HG03469 (cell line): ENCODE data around the gene SMTNL2.
"Not testable (repeated sequence)": the region's sequence is repeated elsewhere in the genome, so short reads cannot be mapped to it uniquely, and the experiment has no call there.

ENCODE experiments used
- ATAC-seq: cut with Tn5 transposase; IDR thresholded peaks from one replicate; pipeline ENCODE4 v1.9.1; 2021; ENCODE audit warnings: mild to moderate bottlenecking, moderate library complexity, moderate number of reproducible peaks; ENCODE audit not compliant: unreplicated experiment

The SMTNL2 gene

GRCh38 chr17:4583206-4583605, 1.1 kb upstream of the SMTNL2 start:
- no peak for ATAC-seq

DNA sequence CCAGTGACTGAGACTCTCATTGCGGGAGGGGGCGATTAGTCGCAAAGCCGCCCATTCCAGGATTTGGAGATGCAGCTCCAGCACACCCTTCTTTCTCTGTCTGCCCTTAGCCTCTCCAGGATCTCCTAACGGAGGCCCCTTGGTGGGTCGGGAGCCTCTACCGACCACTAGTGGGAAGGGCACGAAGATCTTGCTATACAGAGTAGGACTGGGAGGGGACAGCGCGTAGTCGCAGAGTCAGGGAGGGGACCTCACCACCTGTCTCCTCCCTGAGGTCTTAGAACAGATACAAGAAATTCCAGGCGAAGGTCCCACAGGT, 588 bp upstream of the SMTNL2 start:
- no peak for ATAC-seq

GRCh38 chr17:4584917-4585637, 748 bp downstream of the SMTNL2 start:
- ATAC-seq: no peak

DNA sequence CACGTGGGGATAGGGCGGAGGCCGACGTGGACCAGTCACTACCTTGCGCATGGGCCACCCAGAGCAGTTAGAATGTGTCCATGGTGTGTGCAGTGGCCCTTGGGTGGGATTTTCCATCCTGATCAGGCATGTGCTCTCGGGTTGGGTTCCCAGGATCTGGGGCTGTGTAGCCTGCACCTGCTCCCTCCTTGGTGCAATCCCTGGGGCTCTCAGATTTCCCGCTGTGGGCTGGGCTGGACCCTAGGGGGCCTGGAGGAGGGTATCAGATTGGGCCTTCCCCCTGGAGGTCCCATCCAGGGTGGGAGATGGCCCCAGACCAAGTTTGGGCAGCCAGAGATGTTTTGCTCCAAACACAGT, 1.3 kb downstream of the SMTNL2 start:
- ATAC-seq: no peak

GRCh38 chr17:4586043-4586442, 1.7 kb downstream of the SMTNL2 start:
- ATAC-seq: no peak

GRCh38 chr17:4587195-4587594, 2.9 kb downstream of the SMTNL2 start:
- no peak for ATAC-seq

GRCh38 chr17:4587803-4588202, 3.5 kb downstream of the SMTNL2 start:
- no peak for ATAC-seq

- ATAC-seq: no peak
These were observed 4.1 kb downstream of the SMTNL2 start for GRCh38 chr17:4588391-4588790.

GRCh38 chr17:4588898-4589625, 4.7 kb downstream of the SMTNL2 start:
- ATAC-seq: no peak

- ATAC-seq: not testable (repeated sequence)
These were observed 5.7 kb downstream of the SMTNL2 start for GRCh38 chr17:4590042-4590441.

- no peak for ATAC-seq
These were observed 6.7 kb downstream of the SMTNL2 start for GRCh38 chr17:4590981-4591453.

- ATAC-seq: no peak
These were observed 7.2 kb downstream of the SMTNL2 start for GRCh38 chr17:4591529-4591928.

DNA sequence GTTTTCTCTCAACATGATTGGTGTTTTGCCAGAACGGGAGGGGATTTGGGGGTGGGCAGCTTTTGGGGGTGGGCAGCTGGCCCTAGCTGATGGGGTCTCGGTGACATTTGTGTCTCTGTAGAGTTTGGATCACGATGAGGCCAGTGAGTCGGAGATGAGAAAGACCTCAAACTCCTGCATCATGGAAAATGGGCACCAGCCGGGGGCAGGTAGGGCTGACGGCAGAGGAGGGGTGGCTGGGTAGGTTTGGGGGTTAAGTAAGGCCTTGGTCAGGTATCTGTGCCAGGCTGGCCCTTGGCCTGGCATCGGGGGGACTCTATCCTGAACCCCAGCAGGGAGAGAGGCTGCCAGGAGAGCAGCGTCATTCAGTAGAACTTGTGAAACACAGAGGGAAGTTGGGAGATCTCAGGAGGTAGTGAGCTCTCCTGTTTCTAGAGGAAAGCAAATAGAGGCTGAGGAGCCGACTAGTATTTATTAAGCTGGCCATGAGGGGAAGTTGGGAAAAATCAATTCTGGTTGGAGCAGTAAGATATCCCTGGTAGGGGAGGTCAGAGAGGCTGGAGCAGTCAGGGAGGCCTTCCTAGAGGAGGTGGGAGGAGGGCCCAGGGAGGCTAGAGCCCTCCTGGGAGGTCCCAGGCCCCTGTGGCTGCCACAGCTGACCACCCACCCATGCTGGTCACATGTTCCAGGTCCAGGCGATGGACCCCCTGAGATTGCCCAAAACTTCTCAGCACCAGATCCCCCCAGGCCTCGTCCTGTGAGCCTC, 8.1 kb downstream of the SMTNL2 start:
- no peak for ATAC-seq

DNA sequence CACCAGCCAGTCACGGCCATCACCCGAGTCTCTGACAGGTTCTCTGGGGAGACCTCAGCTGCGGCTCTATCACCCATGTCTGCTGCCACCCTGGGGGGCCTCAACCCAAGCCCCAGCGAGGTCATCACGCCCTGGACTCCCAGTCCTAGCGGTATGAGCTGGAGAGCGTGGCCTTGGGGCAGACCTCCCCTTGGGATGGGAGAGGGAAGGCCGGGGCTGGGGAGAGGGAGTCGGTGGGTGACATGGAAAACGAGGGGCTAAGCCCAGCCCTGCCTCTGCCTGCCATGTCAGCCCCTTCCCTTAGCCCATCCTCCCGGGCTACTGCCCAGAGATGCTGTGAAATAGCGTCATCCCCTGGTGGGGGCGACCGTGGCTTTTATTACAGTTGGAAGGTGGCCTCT, 8.7 kb downstream of the SMTNL2 start:
- ATAC-seq: no peak

DNA sequence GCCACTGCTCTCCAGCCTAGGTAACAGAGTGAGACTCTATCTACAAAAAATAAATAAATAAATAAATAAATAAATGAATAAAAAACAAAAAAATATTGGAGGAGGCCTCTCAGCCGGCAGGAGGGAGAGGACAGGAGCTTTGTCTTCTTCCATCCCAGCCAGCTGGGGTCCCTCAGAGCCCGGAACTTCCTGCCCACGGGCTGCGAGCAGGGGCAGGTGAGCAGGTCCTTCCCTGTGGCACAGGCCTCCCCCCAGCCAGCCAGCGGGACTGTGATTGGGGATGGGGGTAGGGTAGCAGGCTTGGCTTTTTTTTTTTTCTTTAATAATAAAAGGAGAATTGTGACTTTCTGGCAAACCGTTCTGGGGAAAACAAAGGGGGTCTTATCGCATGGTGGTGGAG, 10.1 kb downstream of the SMTNL2 start:
- ATAC-seq: no peak

GRCh38 chr17:4594931-4595684, 10.8 kb downstream of the SMTNL2 start:
- no peak for ATAC-seq

GRCh38 chr17:4595685-4596342, 11.5 kb downstream of the SMTNL2 start:
- not testable (repeated sequence) for ATAC-seq

- ATAC-seq: no peak
These were observed 12.5 kb downstream of the SMTNL2 start for GRCh38 chr17:4596636-4597380.

- no peak for ATAC-seq
These were observed 13.6 kb downstream of the SMTNL2 start for GRCh38 chr17:4597975-4598374.
